DMS53 treated with DMSO at 0.1 percent for 48 hours (cell line): Measurements from ENCODE around the gene CCDC27.

ENCODE experiments used
- DNase-seq: peaks from one replicate; lab custom pipeline; 2025; ENCODE audit not compliant: unreplicated experiment; lab: John Stamatoyannopoulos, UW

CCDC27 gene

DNA sequence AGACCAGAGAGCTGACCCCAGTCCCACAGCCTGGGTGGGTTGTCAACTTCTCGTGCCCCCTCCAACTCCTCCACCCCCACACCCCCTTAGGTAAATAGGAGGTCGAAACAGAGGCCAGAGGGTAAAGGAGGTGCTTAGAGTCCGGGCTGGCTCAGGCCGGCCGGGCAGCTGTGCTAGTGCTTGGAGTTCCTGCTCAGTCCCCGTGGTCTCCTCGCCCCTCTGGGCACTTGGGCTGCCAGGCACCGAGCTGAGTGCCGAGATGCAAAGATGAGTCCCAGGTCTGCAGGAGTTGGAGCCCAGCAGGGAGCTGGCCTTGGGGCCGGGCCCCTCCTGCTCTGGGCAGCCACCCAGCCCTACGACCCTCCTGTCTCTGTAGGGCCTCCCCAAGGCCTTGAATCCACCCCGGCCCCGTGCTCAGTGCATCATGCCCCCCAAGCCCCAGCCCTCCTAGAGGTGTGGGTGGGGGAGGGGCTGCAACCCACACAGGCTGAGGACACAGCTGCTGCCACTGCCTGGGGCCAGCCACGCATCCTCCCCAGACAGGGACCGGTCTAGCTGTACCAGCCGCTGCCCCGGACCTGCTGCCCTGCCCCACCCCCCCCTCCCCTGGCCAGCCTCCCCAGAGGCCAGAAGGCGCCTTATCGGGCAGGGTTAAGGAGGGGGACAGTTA lies 22.2 kb downstream of the CCDC27 start:
- DNase-seq, result no peak

DNA sequence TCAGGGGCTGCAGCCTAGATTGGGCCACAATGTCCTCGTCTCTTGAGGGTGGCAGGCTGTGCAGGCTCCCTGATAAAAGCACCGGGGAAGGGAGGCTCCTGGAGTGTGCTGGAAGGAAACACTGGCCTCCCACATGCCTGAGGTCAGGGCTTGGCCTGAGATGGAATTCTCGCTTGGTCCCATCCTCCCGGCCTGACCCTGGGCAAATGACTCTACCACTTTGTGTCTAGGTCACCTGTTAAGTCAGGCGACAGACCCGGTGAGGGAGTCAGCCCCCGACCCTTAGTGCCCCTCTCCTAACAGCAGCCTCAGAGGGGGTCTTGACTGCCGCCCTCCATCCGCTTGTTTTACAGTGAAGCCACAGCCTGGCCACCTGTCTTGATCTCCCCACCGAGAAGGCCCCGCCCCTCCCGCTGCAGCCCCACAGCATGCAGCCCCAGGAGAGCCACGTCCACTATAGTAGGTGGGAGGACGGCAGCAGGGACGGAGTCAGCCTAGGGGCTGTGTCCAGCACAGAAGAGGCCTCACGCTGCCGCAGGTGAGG lies 22.8 kb downstream of the CCDC27 start:
- DNase-seq, result no peak

DNA sequence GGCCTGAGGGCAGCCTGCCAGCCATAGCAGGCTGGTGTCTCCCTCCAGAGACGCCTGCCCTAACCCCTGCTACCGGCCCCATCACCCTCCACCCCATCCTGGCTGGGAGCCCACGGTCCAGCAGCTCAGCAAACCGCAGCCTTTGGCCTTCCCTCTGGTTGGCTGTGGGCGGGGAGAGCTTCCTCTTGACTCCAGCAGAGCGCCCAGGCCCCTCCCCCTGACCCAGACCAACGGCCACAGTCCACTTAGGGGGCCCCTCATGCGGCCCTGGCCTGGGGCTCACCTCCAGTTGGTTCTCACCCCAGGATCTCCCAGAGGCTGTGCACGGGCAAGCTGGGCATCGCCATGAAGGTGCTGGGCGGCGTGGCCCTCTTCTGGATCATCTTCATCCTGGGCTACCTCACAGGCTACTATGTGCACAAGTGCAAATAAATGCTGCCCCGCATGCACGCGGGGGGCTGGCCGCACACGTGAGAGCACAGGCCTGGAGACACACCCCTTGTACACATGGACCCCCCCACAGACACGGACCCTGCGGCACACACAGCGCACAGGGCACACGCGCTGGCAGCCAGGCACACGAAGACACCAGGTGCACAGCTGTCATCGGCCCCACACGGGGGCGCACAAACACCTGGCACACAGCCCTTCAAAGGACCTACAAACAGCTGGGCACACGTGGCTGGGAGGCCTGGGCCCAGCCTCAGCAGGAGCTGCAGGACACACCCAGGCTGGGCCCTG lies 23.4 kb downstream of the CCDC27 start:
- peak; percentile 88 for DNase-seq

- peak; percentile 65 for DNase-seq
Observed at GRCh38 chr1:3776231-3776961, 24.1 kb downstream of the CCDC27 start.

DNA sequence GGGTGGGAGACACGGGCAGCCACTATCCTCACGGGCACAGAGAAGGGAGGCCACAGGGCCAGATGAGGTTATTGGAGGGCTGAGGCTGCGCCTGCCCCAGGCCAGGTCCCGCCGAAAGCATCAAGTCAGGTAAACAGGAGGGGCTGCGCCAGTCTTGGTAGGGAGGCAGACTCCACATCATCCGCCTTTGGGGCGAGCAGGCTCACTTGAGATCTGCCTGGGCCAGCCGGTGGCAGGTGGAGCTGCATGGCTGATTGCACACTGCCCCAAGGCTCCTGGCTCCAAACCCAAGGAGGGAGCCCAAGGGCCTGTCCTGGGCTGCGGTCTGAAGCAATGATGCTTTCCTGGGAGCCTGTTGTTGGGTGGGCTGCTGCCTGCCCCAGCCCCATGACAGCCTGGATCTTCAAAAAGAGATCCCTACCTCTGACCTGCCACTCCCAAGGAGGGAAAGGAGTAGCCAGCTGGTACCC lies 24.9 kb downstream of the CCDC27 start:
- no peak for DNase-seq

GRCh38 chr1:3777647-3778589 lies 25.7 kb downstream of the CCDC27 start:
- DNase-seq, result no peak

DNA sequence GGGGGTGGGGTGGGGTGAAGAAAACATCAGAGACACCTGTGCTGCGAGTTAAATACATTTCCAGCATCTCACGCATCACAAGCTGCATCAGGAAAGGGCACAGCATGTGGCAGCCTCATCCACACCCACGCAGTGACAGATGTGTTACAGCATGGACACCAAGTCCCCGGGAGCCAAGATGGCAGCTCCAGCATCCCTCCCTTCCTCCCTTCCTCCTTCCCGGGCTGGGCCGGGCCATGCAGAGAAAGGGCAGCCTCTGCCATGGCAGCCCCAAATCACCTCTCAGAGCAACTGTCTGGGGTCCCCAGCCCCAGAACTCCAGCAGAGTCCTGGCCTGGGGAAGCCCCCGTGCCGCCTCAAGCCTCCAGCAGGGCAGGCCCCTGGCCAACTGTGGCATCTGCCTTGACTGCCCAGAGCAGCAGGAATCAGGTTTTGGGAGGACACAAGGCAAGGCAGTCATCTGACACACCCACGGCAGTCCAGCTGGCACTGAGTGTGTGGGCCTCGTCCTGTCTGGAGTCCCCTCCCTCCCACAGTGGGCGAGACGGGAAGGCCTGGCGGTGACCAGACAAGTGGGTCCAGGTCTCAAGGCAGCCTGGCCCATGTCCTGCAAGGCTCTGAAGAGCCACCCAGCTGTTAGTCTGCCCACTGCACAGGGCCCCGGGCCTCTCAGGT lies 26.5 kb downstream of the CCDC27 start:
- DNase-seq, result no peak

DNA sequence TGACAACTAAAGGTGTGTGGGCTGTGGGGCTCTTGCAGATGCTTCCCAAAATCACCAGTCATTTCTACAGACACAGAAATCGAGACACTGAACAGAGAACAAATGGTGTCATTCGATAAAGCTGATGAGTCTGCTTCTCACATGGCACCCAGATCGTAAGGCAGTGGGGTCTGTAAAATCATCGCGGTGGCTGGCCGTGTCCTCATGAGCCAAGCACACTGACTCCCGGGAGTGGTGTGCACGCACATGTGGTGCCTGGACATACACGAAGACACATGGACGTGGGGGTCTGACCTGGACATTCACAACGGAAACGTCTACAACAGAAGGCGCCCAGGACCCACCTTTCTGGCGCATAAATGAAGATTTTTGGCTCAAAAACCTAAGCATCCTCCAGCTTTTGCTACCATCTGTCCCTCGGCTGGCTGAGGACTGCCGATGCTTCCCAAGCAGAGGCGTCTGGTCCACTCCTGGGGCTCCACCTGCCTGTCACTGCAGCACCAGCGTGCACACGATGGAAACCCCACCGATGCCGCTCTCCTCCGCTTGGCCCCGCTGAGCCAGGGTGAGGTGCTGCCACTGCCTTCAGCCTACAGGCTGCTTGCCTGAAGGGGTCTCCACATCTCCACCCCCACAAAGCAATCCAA lies 27.1 kb downstream of the CCDC27 start:
- DNase-seq, result no peak

GRCh38 chr1:3779912-3780416 lies 27.7 kb downstream of the CCDC27 start:
- no peak for DNase-seq

- no peak for DNase-seq
Observed at GRCh38 chr1:3780901-3781300, 28.7 kb downstream of the CCDC27 start.

DNA sequence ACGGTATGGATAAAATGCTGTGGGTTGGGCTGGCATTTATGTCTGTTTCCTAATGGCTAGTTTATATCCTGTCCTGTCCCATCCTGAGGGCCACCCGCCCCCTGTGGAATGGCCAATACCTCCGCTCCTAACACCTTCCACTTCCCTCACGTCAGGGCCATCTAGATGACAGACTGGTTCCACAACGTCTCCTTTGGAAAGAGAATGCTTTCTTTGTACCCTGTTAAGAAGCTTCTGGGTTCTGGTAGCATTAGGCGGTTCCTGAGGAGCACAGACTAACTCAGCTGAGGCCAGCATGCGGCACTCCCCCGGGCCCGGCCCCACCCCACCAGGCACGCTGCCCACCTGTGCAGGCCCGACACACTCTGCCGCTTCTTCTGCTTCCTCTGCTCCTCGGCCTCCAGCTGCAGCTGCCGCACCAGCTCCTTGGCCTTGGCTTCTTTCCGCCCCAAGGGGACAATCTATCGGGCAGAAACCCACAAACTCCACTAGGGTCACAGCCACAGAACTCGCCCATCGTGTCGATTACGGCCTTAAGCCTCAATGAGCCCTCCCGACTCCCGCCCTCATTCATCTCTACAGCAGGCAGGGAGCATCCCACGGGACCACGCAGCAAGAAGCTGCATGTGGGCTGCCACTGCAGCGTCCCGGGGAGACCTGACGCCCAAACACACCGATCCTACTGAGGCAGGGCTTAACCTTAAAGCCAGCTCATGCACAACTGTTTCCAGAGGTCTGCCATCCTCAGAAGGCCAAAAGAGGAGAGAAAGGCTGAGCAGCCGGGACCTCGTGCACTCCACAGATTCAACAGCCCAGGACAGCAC lies 31.6 kb downstream of the CCDC27 start:
- no peak for DNase-seq

- DNase-seq, result no peak
Observed at GRCh38 chr1:3785045-3785444, 32.8 kb downstream of the CCDC27 start.

DNA sequence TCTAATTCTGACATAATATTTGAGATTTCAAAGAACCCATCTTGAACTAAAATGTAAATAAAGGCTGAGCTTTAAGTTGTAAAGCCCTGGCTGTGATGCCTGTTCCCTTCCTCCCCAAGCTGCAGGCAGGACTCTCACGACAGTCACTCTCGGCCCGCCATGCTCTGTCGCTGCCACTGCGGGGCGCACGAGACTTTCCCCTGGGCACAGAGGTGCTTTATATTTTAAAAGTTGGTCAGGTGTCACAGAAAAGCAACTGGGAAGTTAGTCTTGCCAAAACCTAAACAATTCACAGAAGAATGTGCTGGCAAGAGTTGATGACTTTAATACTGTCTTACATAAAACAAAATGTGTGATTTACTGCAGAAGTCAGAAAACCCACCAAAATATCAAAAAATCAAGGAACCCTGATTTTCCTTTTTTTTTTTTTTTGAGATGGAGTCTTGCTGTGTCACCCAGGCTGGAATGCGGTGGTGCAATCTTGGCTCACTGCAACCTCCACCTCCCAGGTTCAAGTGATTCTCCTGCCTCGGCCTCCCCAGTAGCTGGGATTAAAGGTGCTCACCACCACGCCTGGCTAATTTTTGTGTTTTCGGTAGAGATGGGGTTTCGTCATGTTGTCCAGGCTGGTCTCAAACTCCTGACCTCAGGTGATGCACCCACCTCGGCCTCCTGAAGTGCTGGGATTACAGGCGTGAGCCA lies 33.4 kb downstream of the CCDC27 start:
- DNase-seq, result peak; percentile 30

DNA sequence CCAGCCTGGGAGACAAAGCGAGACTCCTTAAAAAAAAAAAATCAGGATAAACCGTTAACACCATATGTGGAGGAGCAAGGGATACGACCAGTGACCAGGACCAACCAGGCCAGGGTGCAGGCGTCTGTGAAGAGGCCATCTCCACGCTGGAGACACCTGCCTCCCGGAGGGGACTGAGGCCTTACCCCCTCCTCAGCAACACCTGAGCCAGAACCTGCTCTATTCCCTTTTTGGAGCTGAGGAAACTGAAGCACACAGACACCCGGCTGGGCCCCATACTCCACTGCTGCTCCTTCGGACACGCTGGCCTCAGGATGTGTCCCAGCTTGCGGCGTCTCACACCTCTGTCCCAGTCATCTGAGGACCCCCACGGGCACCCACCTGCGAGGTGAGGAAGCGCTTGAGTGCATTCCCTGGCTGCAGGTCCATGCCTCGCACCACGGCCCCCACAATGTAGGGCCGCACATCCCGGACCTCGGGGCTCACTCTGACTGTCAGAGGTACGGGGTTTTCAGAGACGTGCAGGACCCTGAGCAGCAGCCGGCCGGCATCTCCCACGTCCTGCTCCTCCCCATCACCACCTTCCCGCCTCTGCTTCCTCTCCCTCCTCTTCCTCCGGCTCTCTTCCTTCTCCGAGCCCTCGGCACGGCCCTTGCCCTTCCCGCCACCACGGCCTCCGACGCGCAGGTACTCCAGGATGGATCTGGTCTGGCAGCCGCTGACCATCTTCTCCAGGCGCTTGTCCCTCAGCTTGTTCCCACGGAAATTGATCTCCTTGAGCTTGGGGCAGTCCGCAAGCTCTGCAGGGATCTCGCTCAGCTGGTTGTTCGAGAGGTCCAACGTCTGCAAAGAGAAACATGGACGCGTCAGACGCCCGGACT lies 34.5 kb downstream of the CCDC27 start:
- DNase-seq, result no peak

- DNase-seq, result no peak
Observed at GRCh38 chr1:3787349-3787715, 35.1 kb downstream of the CCDC27 start.

DNA sequence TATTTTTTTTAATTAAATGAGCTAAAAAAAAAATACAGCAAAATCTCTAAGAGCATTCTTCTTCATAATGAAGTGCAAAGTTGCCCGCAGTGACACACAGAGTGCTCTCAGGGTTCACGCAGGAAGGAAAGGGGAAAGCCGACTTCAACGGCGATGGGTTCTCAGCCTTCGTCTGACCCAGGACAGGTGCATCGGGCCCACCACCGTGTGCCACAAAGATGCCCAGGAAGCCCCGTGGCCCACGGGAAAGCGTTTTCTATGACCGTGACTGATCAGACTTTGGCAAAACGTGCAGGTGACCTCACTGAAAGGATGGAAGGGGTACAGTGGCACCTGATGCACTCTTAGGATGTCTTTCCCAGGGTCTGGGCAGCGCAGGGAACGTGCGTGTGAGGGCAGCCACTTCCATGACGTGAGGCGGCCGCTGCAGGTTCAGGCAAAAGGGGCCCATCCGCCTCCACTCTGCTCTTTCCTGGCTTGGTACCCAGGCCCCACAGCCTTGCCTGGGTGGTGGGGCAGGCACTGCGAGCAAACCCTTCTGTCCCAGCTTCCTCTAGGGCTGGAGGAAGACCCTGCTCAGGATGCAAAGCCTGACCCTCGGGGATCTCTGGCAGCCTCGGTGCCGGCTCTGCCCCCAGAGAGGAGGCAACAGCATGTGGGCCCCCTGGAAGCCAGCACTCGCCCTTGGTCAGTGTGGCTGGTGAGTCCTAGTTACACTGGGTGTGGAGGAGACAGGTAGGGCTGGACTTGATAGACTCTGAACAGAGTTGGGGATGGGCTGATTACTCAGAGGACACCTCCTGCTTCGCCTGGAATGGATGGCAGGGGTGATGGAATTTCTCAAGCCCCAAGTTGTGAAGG lies 35.7 kb downstream of the CCDC27 start:
- no peak for DNase-seq
